ENCODE measurements around the gene PIEZO1.

DNA sequence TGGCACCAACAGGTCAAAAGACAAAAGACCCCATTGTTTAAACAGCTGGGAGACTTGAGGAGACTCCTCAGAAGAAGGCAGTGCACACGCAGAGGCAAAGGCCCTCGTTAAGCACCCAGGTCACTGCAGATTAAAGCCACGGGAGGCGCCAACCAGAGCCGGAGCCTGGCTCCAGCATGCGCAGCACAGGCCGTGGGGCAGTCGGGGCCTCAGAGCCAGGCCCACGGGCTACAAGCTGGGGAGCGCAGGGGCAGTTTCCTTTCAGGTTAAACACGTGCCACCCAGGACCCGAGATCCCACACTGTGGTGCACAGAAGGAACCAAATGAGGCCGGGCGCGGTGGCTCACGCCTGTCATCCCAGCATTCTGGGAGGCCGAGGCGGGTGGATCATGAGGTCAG is 9.2 kb downstream of the PIEZO1 start:
- no peak for TF ChIP-seq FOXP2 (optimal IDR thresholded peaks at IDR 0.05; ENCODE audit: control extremely low read depth, extremely low read length, insufficient read depth)
- no peak for TF ChIP-seq EZH2 (IDR thresholded peaks at IDR 0.05)
- no peak for TF ChIP-seq POLR2AphosphoS5 (IDR thresholded peaks at IDR 0.05; ENCODE audit: borderline replicate concordance, low read depth, low read length)

Data from SK-N-MC (cell line).